NCI-H446 treated with DMSO at 0.1 percent for 48 hours (cell line): ENCODE results near the gene NOL4L.
"Not testable (repeated sequence)": the region's sequence is repeated elsewhere in the genome, so short reads cannot be mapped to it uniquely, and the experiment has no call there.

ENCODE experiments used
- DNase-seq: peaks from one replicate; lab custom pipeline; 2025; lab: John Stamatoyannopoulos, UW

The NOL4L gene

GRCh38 chr20:32421290-32421689 is 163.8 kb downstream of the NOL4L start:
- DNase-seq = no peak

- no peak for DNase-seq
Observed at GRCh38 chr20:32418376-32418775, 166.8 kb downstream of the NOL4L start.

GRCh38 chr20:32416206-32416605 is 168.9 kb downstream of the NOL4L start:
- DNase-seq = no peak

GRCh38 chr20:32415494-32415893 is 169.6 kb downstream of the NOL4L start:
- no peak for DNase-seq

GRCh38 chr20:32411955-32412706 is 173.0 kb downstream of the NOL4L start:
- DNase-seq = no peak

GRCh38 chr20:32407131-32407750 is 177.9 kb downstream of the NOL4L start:
- not testable (repeated sequence) for DNase-seq

- no peak for DNase-seq
Observed at GRCh38 chr20:32406701-32407100, 178.4 kb downstream of the NOL4L start.

- DNase-seq = no peak
Observed at GRCh38 chr20:32404017-32404416, 181.1 kb downstream of the NOL4L start.

- no peak for DNase-seq
Observed at GRCh38 chr20:32400476-32400875, 184.7 kb downstream of the NOL4L start.

GRCh38 chr20:32397567-32398084 is 187.5 kb downstream of the NOL4L start:
- DNase-seq = no peak

- no peak for DNase-seq
Observed at GRCh38 chr20:32396646-32397160, 188.4 kb downstream of the NOL4L start.

GRCh38 chr20:32395066-32395465 is 190.1 kb downstream of the NOL4L start:
- no peak for DNase-seq
